ENCODE measurements around the gene TNP1. TPM values are rescaled to one million over a fixed set of nuclear protein-coding genes. Genes with fewer than 3 reads are reported as not detected.

TNP1 gene
- total RNA-seq, 1 experiment from 2014 or later, result not detected

GRCh38 chr2:216845426-216845825, 14.4 kb downstream of the TNP1 start:
- no peak overlapping the region for H3K56ac ChIP-seq (ENCODE audit: insufficient read length, low read depth, low read length)
- Mint-ChIP-seq H3K36me3 (ENCODE audit: insufficient read depth in 1 of 3, low read depth in 3 of 3) (no peaks in the 10 kb centered on the region), H3K27ac (no peak overlapping the region), H3K4me3 (no peak overlapping the region), H3K4me1 (peaks cover 0 to 3% of the 10 kb centered on the region in 2 experiments; a peak in 1 of 4 replicates), H3K27me3 (ENCODE audit: low read depth) (peaks cover 8% of the 10 kb centered on the region), H3K9me3 (0 out of 5 replicates have a peak, but pooled peaks cover 0 to 3% of the 10 kb centered on the region in 2 experiments)
- no peak overlapping the region for H3K9ac ChIP-seq (ENCODE audit: extremely low read depth, insufficient read length, low read length)
- no peak overlapping the region for H3K4ac ChIP-seq (ENCODE audit: low read depth, low read length)
- no peak overlapping the region for H2BK15ac ChIP-seq (ENCODE audit: low read depth, low read length)
- no CpG with 5 or more reads among the region's 2 CpGs for WGBS (ENCODE audit: extremely low coverage, insufficient read length, low lambda C conversion rate)
- H4K91ac ChIP-seq (ENCODE audit: insufficient read length, low read depth, low read length), result no peak overlapping the region
- H2BK120ac ChIP-seq (ENCODE audit: low read depth, low read length, poor library complexity, severe bottlenecking), result no peak overlapping the region
- H3K79me2 ChIP-seq (ENCODE audit: insufficient read depth, low read length), result no peaks in the 10 kb centered on the region
- TF ChIP-seq CTCF (conservative IDR thresholded peaks at IDR 0.05), result no peak
- no peaks in the 10 kb centered on the region for H3K4me1 ChIP-seq (ENCODE audit: insufficient read depth, low read length)
- no peak overlapping the region for H3K27ac ChIP-seq (ENCODE audit: insufficient read length, low read depth, low read length)
- DNase-seq, result no peak
- H3K4me2 ChIP-seq (ENCODE audit: insufficient read depth, insufficient read length, low read length), result no peak overlapping the region
- H3T11ph ChIP-seq (ENCODE audit: low read length), result no peak overlapping the region
- no peak overlapping the region for H2AFZ ChIP-seq (ENCODE audit: low read length)
- no peaks in the 10 kb centered on the region for H4K20me1 ChIP-seq (ENCODE audit: control insufficient read depth, insufficient read depth, insufficient read length)
- H3K9me3 ChIP-seq (ENCODE audit: control insufficient read depth, low read depth, low read length), result no peaks in the 10 kb centered on the region
- no peak overlapping the region for H4K8ac ChIP-seq (replicated peaks; ENCODE audit: insufficient read length, low read depth, low read length)
- no peak overlapping the region for H3K23ac ChIP-seq (ENCODE audit: insufficient read length, low read depth, low read length)
- H3K14ac ChIP-seq (ENCODE audit: insufficient read depth, low read length), result no peak overlapping the region
- H2BK20ac ChIP-seq (ENCODE audit: low read depth, low read length, poor library complexity, severe bottlenecking), result no peak overlapping the region
- H2AK5ac ChIP-seq (ENCODE audit: insufficient read length, low read length), result no peak overlapping the region
- no peaks in the 10 kb centered on the region for H3K23me2 ChIP-seq (ENCODE audit: insufficient read length, low read depth, low read length, poor library complexity, severe bottlenecking)
- no peak overlapping the region for H2BK12ac ChIP-seq (ENCODE audit: insufficient read length, low read depth, low read length)
- H3K18ac ChIP-seq (ENCODE audit: insufficient read length, low read depth, low read length), result no peak overlapping the region
- H3K27me3 ChIP-seq (ENCODE audit: insufficient read depth, low read length), result no peaks in the 10 kb centered on the region
- no peak overlapping the region for H4K5ac ChIP-seq (ENCODE audit: insufficient read length, low read depth, low read length)
- no peak overlapping the region for H2BK5ac ChIP-seq (ENCODE audit: insufficient read length, low read length)
- H3K79me1 ChIP-seq (ENCODE audit: insufficient read depth, low read depth, low read length, poor library complexity, severe bottlenecking), result no peaks in the 10 kb centered on the region

Measured in H9 (cell line).